Measurements from ENCODE around the gene SLC35F3. TPM values are rescaled to one million over a fixed set of nuclear protein-coding genes. Genes with fewer than 3 reads are reported as not detected.

Gene SLC35F3
- total and polyA plus RNA-seq, 2 experiments from 2014 or later, result 1.0 to 3.2 TPM

GRCh38 chr1:234240680-234241079 lies 336.2 kb downstream of the SLC35F3 start:
- no peak for ATAC-seq
- H4K20me1 ChIP-seq (replicated peaks; ENCODE audit: insufficient read depth), result no peaks in the 10 kb centered on the region
- no peaks in the 10 kb centered on the region for H3K36me3 Mint-ChIP-seq (ENCODE audit: low read depth)
- H3K9me3 Mint-ChIP-seq, result no peaks in the 10 kb centered on the region
- no peaks in the 10 kb centered on the region for H3K79me2 ChIP-seq (replicated peaks; ENCODE audit: insufficient read depth)
- no peak overlapping the region for H3K4me2 ChIP-seq
- H3K27me3 Mint-ChIP-seq (ENCODE audit: insufficient read depth, low read depth, poor library complexity), result no peaks in the 10 kb centered on the region
- no peaks in the 10 kb centered on the region for H3K4me1 ChIP-seq (ENCODE audit: insufficient read depth)
- H3K4me1 Mint-ChIP-seq, result 0 out of 3 replicates have a peak, but pooled peaks cover 4% of the 10 kb centered on the region
- no peaks in the 10 kb centered on the region for H3F3A ChIP-seq (replicated peaks; ENCODE audit: low read depth)
- no peak overlapping the region for H3K4me3 ChIP-seq
- no peak overlapping the region for H3K4me3 Mint-ChIP-seq
- no peak for DNase-seq (ENCODE audit: low spot score)
- H3K27ac Mint-ChIP-seq, result no peak overlapping the region
- H3K36me3 ChIP-seq (ENCODE audit: insufficient read depth), result no peaks in the 10 kb centered on the region
- TF ChIP-seq NANOG (IDR thresholded peaks at IDR 0.05; ENCODE audit: borderline replicate concordance) (no peak), ZNF114 (CRISPR knock-in tag; IDR thresholded peaks at IDR 0.05) (no peak), EZH2phosphoT487 (IDR thresholded peaks at IDR 0.05; ENCODE audit: unreplicated experiment) (no peak), CTCF (conservative IDR thresholded peaks at IDR 0.05; ENCODE audit: low read depth in 2 of 2) (no peak), CREB1 (CRISPR knock-in tag; IDR thresholded peaks at IDR 0.05; ENCODE audit: low read depth) (no peak), POLR2AphosphoS5 (IDR thresholded peaks at IDR 0.05; ENCODE audit: low read depth) (no peak), EZH2 (IDR thresholded peaks at IDR 0.05; ENCODE audit: low read depth, unreplicated experiment) (no peak), ZNF462 (CRISPR knock-in tag; IDR thresholded peaks at IDR 0.05) (no peak)
- no peak overlapping the region for H3K27ac ChIP-seq (ENCODE audit: low read depth)
- no peaks in the 10 kb centered on the region for H3K27me3 ChIP-seq (ENCODE audit: insufficient read depth)
- H3K9me2 ChIP-seq (ENCODE audit: insufficient read depth), result peaks cover 4% of the 10 kb centered on the region; the same call in 1 of the 2 replicates
- H2AFZ ChIP-seq, result no peak overlapping the region
